Activated CD4-positive, CD25-positive, alpha-beta regulatory T cell (primary cell): ENCODE results near the gene KLRC4.
"Not testable (repeated sequence)": the region's sequence is repeated elsewhere in the genome, so short reads cannot be mapped to it uniquely, and the experiment has no call there.

Experiments
- DNase-seq, 4 experiments: peaks; one replicate each; lab custom pipeline; 2025; lab: John Stamatoyannopoulos, UW

Gene KLRC4

DNA sequence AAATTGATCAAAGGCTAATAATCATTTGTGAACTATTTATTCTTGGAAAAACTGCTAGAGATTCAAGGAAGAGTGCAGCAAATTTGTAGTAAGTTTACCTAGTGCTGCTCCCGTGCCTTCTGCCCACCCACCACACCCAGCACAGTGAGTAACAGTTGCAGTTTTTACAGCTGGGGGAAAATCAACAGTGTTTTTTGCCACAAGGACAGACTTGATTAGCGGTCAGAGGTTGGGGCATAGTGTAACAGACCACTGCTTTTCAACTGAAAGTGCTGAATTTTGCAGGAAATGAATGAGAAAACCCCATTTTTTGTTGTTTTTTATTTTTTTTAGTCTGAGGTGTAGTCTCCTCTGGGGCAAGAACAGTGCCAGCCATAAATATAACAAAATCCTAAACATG lies 12.3 kb downstream of the KLRC4 start:
- DNase-seq = no peak

DNA sequence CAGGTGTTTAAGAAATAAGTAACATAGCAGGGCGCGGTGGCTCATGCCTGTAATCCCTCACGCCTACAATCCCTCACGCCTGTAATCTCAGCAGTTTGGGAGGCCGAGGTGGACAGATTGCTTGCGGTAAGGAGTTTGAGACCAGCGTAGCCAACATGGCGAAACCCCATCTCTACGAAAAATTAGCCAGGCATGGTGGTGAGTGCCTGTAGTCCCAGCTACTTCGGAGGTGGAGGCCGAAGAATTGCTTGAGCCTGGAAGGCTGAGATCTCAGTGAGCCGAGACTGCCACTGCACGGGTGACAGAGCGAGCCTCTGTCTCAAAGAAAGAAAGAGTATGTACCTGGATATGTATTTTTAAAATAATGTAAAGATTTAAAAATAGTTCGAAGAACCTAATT lies 13.4 kb downstream of the KLRC4 start:
- not testable (repeated sequence) for DNase-seq

DNA sequence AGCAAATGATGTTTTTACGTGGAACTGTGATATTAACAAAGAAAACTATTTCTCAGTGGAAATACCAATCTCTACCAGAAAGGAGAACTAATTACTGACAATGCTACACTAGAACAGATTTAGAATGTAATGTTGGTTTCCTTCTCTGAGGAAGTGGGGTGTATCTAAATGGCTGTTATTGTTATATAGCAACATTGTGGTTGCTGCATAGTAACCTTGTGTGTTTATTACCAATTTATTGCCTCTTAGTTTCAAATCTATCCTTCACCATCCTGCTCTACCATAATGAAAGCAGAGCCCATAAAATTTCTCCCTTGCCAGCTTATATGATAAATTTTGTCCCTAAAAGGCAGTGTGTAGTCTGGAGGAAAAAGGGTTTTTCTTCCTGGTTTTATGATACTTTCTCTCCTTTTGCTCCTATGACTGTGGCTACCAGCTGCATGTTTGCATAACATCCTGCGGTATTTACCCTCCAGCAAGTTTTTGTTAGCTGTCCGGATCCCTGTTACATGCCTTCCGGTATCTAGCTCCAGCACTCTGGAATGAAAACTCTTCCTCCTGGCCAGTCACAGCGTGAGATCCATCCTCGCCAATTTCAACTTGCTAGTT lies 14.1 kb downstream of the KLRC4 start:
- DNase-seq = no peak

DNA sequence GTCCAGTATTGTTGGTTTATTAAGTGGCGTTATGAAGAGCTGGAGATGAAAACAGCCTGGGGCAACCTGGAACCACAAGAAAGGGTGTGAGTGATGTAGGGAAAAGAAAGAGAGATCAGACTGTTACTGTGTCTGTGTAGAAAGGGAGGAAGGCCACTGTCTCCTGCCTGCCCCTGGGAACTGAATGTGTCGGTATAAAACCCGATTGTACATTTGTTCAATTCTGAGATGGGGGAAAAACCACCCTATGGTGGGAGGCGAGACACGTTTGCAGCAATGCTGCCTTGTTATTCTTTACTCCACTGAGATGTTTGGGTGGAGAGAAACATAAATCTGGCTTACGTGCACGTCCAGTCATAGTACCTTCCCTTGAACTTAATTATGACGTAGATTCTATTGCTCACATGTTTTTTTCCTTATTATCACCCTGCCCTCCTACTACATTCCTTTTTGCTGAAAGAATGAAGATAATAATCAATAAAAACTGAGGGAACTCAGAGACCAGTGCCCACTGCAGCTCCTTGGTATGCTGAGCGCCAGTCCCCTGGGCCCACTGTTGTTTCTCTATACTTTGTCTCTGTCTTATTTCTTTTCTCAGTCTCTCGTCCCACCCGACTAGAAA lies 14.9 kb downstream of the KLRC4 start:
- not testable (repeated sequence) for DNase-seq

DNA sequence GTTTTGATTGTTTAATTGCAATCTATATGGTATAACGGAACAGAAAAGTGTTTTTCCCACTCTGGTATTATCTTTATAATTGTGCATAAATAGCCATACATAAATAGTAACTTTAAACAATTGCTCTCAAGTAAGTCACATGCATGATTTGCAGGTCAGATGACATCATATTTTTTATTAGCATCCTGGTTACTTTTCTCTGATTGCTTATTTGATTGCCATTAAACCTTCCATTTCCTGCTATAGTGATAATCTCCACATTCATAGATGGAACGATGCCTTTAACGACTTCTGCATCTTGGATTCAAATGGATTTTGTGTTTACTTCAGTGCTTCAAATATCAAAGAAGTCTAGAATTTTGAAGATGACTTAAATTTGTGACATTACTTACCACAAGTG lies 16.3 kb downstream of the KLRC4 start:
- no peak for DNase-seq

DNA sequence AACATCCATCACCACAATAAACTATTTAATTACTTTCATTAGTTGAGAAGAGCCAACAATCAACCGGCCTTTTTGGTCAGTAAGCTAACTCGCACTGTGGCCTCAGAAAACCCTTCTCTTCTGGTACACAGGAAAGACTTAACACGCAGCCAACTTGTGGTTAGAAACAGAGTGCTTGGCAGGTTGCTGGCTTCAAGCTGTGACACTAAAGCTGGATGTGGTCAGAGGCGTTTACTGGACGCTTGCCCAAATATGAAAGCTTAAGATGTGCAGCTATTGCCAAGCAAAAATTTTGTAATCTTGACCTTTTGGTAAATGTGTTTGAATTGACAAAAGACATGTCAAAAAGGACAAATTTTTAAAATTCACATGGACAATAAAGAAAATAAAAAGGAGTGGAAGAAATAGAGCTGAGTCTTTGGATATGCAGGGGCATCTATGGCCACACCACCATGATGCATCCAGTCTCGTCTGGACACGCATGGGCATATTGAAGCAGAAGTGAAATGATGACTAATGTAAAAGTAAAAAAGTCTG lies 17.1 kb downstream of the KLRC4 start:
- no peak for DNase-seq

DNA sequence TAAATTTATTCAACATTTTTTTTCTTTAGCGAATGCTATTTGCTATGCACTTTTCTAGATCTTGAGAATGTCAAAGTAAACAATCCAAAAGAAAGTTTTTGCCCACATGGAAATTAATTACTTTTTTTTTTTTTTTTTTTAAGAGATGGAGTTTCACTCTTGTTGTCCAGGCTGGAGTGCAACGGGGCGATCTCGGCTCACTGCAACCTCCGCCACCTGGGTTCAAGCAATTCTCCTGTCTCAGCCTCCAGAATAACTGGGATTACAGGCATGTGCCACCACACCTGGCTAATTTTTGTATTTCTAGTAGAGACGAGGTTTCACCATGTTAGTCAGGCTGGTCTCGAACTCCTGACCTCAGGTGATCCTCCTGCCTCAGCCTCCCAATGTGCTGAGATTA lies 18.6 kb downstream of the KLRC4 start:
- DNase-seq = not testable (repeated sequence)

DNA sequence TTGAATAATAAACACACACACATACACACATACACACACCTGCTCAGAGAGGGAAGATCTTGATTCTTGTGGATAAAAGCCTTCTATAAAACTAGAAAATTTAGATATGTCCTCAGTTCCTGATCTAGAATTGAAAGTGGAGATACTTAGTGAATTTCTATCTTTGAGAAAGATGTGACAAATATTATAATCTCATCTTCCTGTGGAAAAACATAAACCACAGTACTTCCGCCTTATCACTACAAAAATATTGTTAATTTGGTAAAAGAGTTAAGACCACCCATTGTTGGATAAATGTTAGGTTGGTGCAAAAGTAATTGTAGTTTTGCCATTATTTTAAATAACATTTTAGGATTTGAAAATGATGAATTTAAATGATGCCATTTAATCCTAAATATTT lies 19.7 kb downstream of the KLRC4 start, which contains the start of gene KLRK1:
KLRK1 (minus strand) TSS at position 138 of the 400 bp plus-strand sequence. CDS start 1,231 bp downstream, outside the sequence.
- DNase-seq = no peak

DNA sequence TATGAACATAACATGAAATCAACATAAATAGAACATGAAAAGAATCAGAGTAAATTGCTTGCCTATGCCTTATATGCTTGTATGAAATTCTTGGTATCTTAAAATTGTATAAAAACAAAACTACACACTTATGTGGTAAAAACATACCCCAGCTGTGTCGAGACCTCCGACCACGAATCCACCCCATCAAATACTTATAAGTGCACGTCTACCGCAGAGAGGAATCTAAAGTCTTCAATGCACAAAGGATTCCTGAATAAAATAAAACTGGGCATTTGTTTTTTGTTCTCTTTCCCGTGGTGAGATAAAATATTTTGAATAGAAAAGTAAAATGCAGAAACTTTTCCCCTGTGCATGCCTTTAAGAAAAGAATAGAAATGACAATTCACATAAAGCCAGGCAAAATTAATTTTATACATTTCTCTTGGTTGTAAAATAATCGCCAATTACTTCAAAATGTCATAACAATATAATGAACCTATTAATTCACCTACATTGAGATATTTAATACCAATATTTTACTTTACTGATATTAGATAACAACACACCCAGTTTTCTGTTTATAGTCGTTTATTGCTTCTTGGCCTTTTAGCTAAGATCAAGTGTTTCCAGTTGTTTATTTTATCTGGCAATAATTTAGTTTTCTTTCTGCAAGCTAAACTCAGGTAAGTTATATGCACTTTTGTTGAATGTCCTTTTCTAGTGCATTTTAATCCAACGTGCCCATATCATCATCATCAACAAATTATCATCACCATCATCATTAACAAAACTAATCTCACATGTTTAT lies 20.7 kb downstream of the KLRC4 start:
- DNase-seq = no peak

DNA sequence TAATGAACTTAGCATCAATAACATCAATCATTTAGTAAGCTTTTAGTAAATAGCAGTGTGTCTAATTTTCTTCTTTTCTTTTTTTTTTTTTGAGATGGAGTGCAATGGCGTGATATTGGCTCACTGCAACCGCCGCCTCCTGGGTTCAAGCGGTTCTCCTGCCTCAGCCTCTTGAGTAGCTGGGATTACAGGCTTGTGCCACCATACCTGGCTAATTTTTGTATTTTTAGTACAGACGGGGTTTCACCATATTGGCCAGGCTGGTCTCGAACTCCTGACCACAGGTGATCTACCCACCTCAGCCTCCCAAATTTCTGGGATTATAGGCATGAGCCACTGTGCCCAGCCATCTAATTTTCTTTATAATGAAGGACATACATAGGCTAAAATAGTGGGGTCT lies 22.1 kb downstream of the KLRC4 start:
- not testable (repeated sequence) for DNase-seq

DNA sequence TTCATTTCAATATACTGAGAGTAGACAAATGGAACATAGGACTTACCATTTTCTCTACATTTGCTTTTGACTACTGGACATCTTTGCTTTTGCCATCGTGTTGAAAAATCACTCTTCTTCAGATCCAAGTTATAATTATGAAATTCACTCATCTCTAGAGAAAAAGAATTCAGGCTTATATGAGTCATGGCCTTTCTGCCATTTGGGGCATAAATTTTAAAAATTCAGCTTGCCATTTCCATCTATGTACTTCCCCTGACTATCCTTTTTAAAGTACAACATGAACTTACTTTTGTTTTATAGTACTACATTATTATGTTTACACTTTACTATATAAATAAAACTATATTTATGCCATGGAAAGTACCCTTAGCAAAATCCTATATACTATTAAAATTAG lies 22.7 kb downstream of the KLRC4 start:
- no peak for DNase-seq

DNA sequence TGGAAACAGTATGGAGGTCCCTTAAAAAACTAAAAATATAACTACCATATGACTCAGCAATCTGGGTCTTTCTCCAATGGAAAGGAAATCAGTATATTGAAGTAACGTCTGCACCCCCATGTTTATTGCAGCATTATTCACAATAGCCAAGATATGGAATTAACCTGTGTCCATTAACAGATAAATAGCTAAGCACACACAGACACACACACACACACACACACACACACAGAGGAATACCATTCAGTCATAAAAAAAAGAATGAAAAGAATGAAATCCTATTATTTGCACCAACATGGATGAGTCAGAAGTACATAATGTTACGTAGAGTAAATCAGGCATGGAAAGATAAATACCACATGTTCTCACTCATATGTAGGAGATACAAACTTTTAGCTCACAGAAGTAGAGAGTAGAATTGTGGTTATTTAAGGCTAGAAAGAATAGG lies 24.4 kb downstream of the KLRC4 start:
- no peak for DNase-seq

DNA sequence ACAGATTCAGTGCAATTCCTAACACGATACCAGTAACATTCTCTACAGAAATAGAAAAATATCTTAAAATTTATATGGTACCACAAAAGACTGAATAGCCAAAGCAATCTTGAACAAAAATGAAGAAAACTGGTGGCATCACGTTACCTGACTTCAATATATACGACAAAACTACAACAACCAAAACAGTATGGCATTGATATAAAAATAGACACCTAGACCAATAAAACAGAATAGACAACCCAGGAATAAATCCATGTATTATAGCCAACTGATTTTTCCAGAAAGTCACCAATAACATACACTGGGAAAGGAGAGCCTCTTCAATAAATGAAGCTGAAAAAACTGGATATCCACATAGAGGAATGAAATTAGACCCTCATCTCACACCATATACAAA lies 25.4 kb downstream of the KLRC4 start:
- DNase-seq = no peak

DNA sequence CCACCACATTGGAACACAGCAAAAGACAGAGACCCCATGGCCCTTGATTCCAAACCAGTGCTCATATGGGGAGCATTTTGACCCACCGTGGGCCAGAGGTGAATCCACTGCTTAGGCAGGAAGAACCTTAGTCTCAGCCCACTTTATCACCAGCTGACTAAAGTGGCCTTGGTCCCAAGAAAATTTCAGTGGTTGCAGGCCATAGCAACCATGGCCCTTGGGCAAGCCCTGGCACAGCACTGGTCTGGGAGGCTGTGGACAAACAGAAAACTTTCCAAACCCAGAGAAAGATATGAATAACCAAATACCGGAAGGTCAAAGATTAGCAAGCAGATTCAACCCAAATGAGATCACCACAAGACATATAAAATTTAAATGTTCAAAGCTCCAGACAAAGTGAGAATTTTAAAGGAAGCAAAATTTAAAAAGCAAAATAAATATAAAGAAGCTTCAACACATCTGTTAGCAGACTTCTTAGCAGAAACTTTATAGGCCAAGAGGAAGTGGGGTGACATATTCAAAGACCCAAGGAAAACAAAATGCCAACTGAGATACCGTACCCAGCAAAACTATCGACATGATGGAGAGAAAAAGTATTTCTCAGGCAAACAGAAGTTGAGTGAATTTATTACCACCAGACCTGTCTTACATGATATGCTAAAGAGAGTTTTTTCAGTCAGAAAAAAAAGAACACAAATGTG lies 27.5 kb downstream of the KLRC4 start:
- DNase-seq = no peak

DNA sequence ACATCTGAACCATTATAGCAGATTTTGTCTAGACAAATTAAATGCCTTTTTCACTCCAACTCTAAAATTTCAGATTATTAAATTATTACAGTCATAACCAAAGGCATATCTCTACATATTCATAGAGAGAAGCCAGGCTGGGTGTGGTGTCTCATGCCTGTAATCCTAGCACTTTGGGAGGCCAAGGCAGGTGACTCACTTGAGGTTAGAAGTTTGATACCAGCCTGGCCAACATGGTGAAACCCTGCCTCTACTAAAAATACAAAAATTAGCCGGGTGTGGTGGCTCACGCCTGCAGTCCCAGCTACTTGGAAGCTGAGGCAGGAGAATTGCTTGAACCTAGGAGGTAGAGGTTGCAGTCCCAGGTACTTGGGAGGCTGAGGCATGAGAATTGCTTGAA lies 30.8 kb downstream of the KLRC4 start:
- not testable (repeated sequence) for DNase-seq

DNA sequence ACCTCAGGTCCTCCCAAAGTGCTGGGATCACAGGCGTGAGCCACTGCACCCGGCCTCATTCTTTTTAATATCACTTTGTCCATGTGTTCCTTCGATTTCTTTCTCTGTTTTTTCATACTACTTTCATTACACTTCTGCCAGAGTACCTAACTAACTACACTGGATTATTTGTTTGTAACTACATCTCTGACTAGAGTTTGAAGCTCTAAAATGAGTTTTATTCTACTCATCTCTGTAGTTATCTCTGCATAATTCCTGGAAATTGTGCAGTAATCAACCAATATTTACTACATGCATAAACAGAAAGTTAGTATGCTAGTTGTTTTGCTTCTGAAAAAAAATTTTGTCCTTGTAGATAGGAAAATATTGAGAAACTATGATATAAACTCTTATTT lies 34.9 kb downstream of the KLRC4 start:
- DNase-seq = no peak

DNA sequence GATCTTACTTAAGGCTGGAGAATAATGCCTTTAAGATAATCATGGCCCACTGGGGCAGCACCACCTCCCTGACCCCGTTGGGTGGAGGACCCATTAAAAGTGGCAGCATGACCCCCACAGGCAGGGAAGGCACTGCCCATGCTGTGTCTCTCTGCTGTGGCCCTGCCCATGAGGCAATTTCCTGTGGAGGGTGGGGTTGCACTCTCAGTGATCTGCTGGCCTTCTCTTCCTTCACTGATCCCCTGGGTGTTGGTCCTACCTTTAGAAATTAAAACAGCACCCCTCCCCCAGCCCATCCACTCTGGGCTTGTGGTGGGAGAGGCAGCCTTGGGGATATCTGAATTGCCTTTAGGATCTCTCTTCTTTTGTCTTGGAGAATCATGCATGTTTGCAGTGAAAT lies 37.0 kb downstream of the KLRC4 start:
- DNase-seq = no peak

DNA sequence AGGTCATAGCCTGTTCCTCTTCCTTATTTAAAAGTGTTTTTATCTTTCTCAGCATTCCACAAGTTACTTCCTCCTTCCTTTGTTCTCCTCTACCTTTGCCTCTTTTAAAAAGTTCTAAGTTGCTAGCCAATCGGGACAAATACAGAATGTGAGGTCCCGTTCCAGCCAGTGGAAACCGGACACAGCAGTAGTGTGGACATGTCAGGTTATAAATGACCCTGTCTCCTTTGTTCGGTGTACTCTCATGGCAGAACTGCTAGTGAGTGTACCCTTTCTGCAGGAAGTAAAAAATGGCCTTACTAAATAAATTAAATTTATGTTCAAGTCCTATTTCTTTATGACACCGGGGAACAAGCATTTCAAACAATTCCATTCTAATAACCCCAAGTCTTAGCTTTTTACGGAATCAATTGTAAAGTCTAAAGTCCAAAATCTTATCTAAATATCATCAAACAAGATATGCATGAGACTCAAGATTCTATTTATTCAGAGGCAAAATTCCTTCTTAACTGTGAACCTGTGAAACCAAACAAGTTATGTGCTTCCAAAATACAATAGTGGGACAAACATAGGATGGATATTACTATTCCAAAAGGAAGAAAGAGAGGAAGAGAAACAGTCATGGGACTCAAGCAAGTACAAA lies 37.5 kb downstream of the KLRC4 start:
- not testable (repeated sequence) for DNase-seq

DNA sequence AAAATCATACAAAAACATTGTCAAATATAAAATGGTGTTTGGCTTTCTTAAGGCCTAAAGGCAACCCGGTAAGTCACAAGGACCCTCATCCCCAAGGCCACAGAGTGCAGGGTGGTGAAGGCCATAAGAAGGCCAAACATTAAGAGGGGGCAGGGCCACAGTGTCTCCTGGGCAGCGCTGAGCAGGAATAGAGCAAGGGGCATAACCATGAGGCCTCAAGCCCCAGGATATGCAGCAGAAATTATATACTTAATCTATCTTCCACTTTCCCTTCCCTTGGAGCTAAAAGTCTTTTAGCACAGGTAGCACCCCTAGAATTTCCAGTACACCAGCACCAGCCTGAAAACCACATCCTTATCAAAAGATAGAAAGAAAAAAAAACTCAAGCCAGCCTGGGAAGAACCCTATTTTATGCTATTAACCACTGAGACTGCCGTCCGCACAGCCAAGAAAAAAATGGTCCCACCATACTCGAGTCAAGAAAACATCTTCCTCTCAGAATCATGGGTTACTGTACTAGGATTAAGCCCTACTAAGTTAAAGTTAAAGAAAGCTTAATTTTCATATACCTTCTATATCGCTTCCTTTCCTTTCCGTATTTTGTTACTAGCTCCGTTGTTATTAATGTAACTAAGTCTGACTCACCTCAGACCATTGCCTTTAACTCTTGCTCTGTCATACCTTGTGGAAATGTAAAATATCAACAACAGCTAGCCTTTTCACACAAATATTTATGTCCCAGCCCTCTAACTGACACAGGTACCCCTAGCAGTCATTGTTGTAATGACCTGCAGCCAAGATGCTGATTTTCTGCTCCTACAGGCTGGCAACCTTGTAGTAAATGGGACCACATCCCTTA lies 39.8 kb downstream of the KLRC4 start:
- no peak for DNase-seq
